Loucy (cell line): Measurements from ENCODE around the gene RIMS1.

Source experiments
- H2AFZ ChIP-seq: fragments of 200-600 bp; sonication (generic); 2 replicates; pipeline ENCODE4 v1.6.0; 2016; ENCODE audit warnings: antibody characterized with exemption, mild to moderate bottlenecking, low read length, moderate library complexity
- H3F3A ChIP-seq: fragments of 200-600 bp; 2 replicates; pipeline ENCODE4 v1.6.0; 2016; ENCODE audit warnings: antibody characterized with exemption, low read depth, mild to moderate bottlenecking
- H3K27me3 ChIP-seq: fragments of 200-600 bp; sonication (generic); 2 replicates; pipeline ENCODE4 v1.6.1; 2014; ENCODE audit warnings: low read length, mild to moderate bottlenecking; ENCODE audit not compliant: insufficient read depth, poor library complexity, severe bottlenecking
- H3K36me3 ChIP-seq: fragments of 200-600 bp; sonication (generic); 2 replicates; pipeline ENCODE4 v1.6.1; 2016; ENCODE audit warnings: low read length; ENCODE audit not compliant: insufficient read depth
- H3K4me1 ChIP-seq: fragments of 200-600 bp; sonication (generic); 2 replicates; pipeline ENCODE4 v1.5.1; 2014; ENCODE audit warnings: low read length, mild to moderate bottlenecking; ENCODE audit not compliant: insufficient read depth, poor library complexity, severe bottlenecking
- H3K4me2 ChIP-seq: fragments of 200-600 bp; sonication (generic); 2 replicates; pipeline ENCODE4 v1.6.0; 2014; ENCODE audit warnings: antibody characterized with exemption, low read length, low read depth, mild to moderate bottlenecking; ENCODE audit not compliant: poor library complexity, severe bottlenecking
- H3K4me3 ChIP-seq: fragments of 200-600 bp; sonication (generic); 2 replicates; pipeline ENCODE4 v1.5.1; 2014; ENCODE audit warnings: low read length, mild to moderate bottlenecking, mixed read lengths; ENCODE audit not compliant: poor library complexity, severe bottlenecking
- H3K79me2 ChIP-seq: fragments of 200-600 bp; sonication (generic); 2 replicates; pipeline ENCODE4 v1.6.1; 2014; ENCODE audit warnings: low read length; ENCODE audit not compliant: insufficient read depth
- H3K9ac ChIP-seq: fragments of 200-600 bp; sonication (generic); 2 replicates; pipeline ENCODE4 v1.6.0; 2014; ENCODE audit warnings: mild to moderate bottlenecking, low read depth, low read length, moderate library complexity; ENCODE audit not compliant: poor library complexity, severe bottlenecking
- H3K9me2 ChIP-seq: fragments of 200-600 bp; sonication (generic); replicated peaks from 2 replicates; pipeline ENCODE4 v1.6.1; 2016; ENCODE audit warnings: low read depth, low read length, mixed read lengths
- H3K9me3 ChIP-seq: fragments of 200-600 bp; sonication (generic); 2 replicates; pipeline ENCODE4 v1.6.1; 2014; ENCODE audit warnings: mild to moderate bottlenecking, antibody characterized with exemption, low read length, low read depth; ENCODE audit not compliant: insufficient read depth
- H4K20me1 ChIP-seq: fragments of 200-600 bp; sonication (generic); 2 replicates; pipeline ENCODE4 v1.6.0; 2014; ENCODE audit warnings: antibody characterized with exemption, low read length, mild to moderate bottlenecking; ENCODE audit not compliant: insufficient read depth, poor library complexity, severe bottlenecking
- CTCF ChIP-seq: fragments of 200-600 bp; sonication (generic); conservative IDR thresholded peaks from 2 replicates; pipeline ENCODE4 v1.5.1; 2014; ENCODE audit warnings: mild to moderate bottlenecking, antibody characterized with exemption, low read length
- EZH2phosphoT487 ChIP-seq: fragments of 200-600 bp; IDR thresholded peaks from 2 replicates; pipeline ENCODE4 v1.6.1; 2018; ENCODE audit warnings: antibody characterized with exemption, mild to moderate bottlenecking, moderate library complexity, borderline replicate concordance

Gene RIMS1

GRCh38 chr6:72261554-72261953, 375.2 kb downstream of the RIMS1 start:
- H3K9ac ChIP-seq = no peak overlapping the region
- no peaks in the 10 kb centered on the region for H3K9me3 ChIP-seq
- no peak for TF ChIP-seq CTCF
- no peak for TF ChIP-seq EZH2phosphoT487
- no peaks in the 10 kb centered on the region for H3K9me2 ChIP-seq
- H3F3A ChIP-seq = no peaks in the 10 kb centered on the region
- no peak overlapping the region for H2AFZ ChIP-seq
- H3K36me3 ChIP-seq = no peaks in the 10 kb centered on the region
- H4K20me1 ChIP-seq = no peaks in the 10 kb centered on the region
- no peaks in the 10 kb centered on the region for H3K27me3 ChIP-seq
- no peaks in the 10 kb centered on the region for H3K4me1 ChIP-seq
- H3K4me2 ChIP-seq = no peak overlapping the region
- no peak overlapping the region for H3K4me3 ChIP-seq
- no peaks in the 10 kb centered on the region for H3K79me2 ChIP-seq

GRCh38 chr6:72262254-72262653, 375.9 kb downstream of the RIMS1 start:
- Histone ChIP-seq H3K9me3 (no peaks in the 10 kb centered on the region), H3F3A (no peaks in the 10 kb centered on the region), H3K9me2 (no peaks in the 10 kb centered on the region), H4K20me1 (no peaks in the 10 kb centered on the region), H3K27me3 (no peaks in the 10 kb centered on the region), H2AFZ (no peak overlapping the region), H3K4me3 (no peak overlapping the region), H3K36me3 (no peaks in the 10 kb centered on the region), H3K79me2 (no peaks in the 10 kb centered on the region), H3K4me1 (no peaks in the 10 kb centered on the region), H3K9ac (no peak overlapping the region), H3K4me2 (no peak overlapping the region)
- TF ChIP-seq CTCF (no peak), EZH2phosphoT487 (no peak)

DNA sequence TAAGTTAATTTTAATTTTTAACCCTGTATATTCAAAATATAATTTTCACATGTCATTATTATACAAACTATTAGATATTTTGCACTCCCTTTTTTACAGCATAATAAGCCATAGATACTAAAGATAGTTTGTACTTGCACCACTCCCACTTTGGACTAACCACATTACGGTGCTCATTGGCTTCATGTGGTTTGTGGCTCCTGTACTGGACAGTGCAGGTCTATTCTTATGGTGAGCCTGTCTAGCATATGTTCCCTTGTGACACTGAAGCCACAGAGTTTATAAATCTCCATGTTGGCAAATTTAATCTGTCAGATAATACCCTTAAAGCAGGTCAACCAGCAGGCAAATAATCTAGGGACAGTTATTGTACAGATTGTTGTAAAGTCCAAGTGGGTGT, 381.1 kb downstream of the RIMS1 start:
- TF ChIP-seq EZH2phosphoT487 (no peak), CTCF (no peak)

More for the DNA sequence above, 381.1 kb downstream of the RIMS1 start:
- Histone ChIP-seq H3K9me2 (no peaks in the 10 kb centered on the region), H3K36me3 (no peaks in the 10 kb centered on the region), H3K4me2 (no peak overlapping the region), H3K79me2 (no peaks in the 10 kb centered on the region), H3F3A (no peaks in the 10 kb centered on the region), H2AFZ (no peak overlapping the region), H3K4me1 (no peaks in the 10 kb centered on the region), H3K4me3 (no peak overlapping the region), H3K9ac (no peak overlapping the region), H3K27me3 (no peaks in the 10 kb centered on the region), H4K20me1 (no peaks in the 10 kb centered on the region), H3K9me3 (no peaks in the 10 kb centered on the region)
